HL-60 (cell line): Measurements from ENCODE around the gene TTC22.

Experiments used
- DNase-seq, 2 experiments: peaks; one replicate each; pipeline ENCODE4 v3.0.0-alpha.2; 2010 to 2020; ENCODE audit warnings: low read depth in 1 of 2, low spot score in 1 of 2
- H3K27ac ChIP-seq: fragments of 250-450 bp; sonication (Bioruptor Pico); replicated peaks from 2 replicates; pipeline ENCODE4 v1.5.1; 2020; ENCODE audit warnings: mild to moderate bottlenecking, moderate library complexity
- H3K27me3 ChIP-seq: fragments of 250-450 bp; sonication (Bioruptor Pico); 2 replicates; pipeline ENCODE4 v1.5.1; 2021; ENCODE audit warnings: mild to moderate bottlenecking, moderate library complexity; ENCODE audit not compliant: insufficient read depth, poor library complexity, severe bottlenecking
- H3K4me3 ChIP-seq: replicated peaks from 2 replicates; pipeline ENCODE4 v1.5.1; 2011; ENCODE audit warnings: mild to moderate bottlenecking, control low read depth, low read length; ENCODE audit not compliant: insufficient read depth
- CTCF ChIP-seq: IDR thresholded peaks from one replicate; pipeline ENCODE4 v1.5.1; 2011; ENCODE audit warnings: low read length, control low read depth, inconsistent platforms; ENCODE audit not compliant: insufficient read depth
- GABPA ChIP-seq: IDR thresholded peaks from 2 replicates; pipeline ENCODE4 v1.6.1; 2012; ENCODE audit warnings: low read depth
- POLR2AphosphoS5 ChIP-seq: IDR thresholded peaks from 2 replicates; pipeline ENCODE4 v1.6.1; 2012; ENCODE audit warnings: low read depth
- REST ChIP-seq: IDR thresholded peaks from 2 replicates; pipeline ENCODE4 v1.6.1; 2012; ENCODE audit warnings: low read depth; ENCODE audit not compliant: insufficient replicate concordance
- SPI1 ChIP-seq: IDR thresholded peaks from 2 replicates; pipeline ENCODE4 v1.6.1; 2012; ENCODE audit warnings: low read depth, mild to moderate bottlenecking, borderline replicate concordance

TTC22 gene

GRCh38 chr1:54835970-54836369 is 34.8 kb upstream of the TTC22 start:
- no peak for DNase-seq
- peaks cover 2% of the 10 kb centered on the region for H3K27me3 ChIP-seq
- no peak for TF ChIP-seq POLR2AphosphoS5
- no peak for TF ChIP-seq REST
- no peak overlapping the region for H3K4me3 ChIP-seq
- H3K27ac ChIP-seq, result no peak overlapping the region

- no peak for DNase-seq
- H3K27me3 ChIP-seq, result peaks cover 2% of the 10 kb centered on the region
- H3K27ac ChIP-seq, result no peak overlapping the region
- TF ChIP-seq POLR2AphosphoS5, result no peak
- no peak overlapping the region for H3K4me3 ChIP-seq
These were observed 34.2 kb upstream of the TTC22 start for GRCh38 chr1:54835131-54835898.

GRCh38 chr1:54834007-54834541 is 33.0 kb upstream of the TTC22 start:
- no peak for DNase-seq
- Histone ChIP-seq H3K27ac (no peak overlapping the region), H3K4me3 (no peak overlapping the region), H3K27me3 (peaks cover 2% of the 10 kb centered on the region)
- no peak for TF ChIP-seq SPI1
- no peak for TF ChIP-seq GABPA
- no peak for TF ChIP-seq POLR2AphosphoS5
- TF ChIP-seq CTCF, result no peak
- TF ChIP-seq REST, result no peak

- TF ChIP-seq REST (no peak), SPI1 (no peak), POLR2AphosphoS5 (no peak), CTCF (no peak), GABPA (no peak)
- no peak overlapping the region for H3K4me3 ChIP-seq
- H3K27me3 ChIP-seq, result peaks cover 2% of the 10 kb centered on the region
- no peak overlapping the region for H3K27ac ChIP-seq
- no peak for DNase-seq
These were observed 32.0 kb upstream of the TTC22 start for GRCh38 chr1:54833121-54833520.
